ENCODE results near the gene P3H3.

GRCh38 chr12:6851153-6851920 lies 23.1 kb downstream of the P3H3 start, which contains the start of gene CDCA3:
- TF ChIP-seq, protein P1, sequence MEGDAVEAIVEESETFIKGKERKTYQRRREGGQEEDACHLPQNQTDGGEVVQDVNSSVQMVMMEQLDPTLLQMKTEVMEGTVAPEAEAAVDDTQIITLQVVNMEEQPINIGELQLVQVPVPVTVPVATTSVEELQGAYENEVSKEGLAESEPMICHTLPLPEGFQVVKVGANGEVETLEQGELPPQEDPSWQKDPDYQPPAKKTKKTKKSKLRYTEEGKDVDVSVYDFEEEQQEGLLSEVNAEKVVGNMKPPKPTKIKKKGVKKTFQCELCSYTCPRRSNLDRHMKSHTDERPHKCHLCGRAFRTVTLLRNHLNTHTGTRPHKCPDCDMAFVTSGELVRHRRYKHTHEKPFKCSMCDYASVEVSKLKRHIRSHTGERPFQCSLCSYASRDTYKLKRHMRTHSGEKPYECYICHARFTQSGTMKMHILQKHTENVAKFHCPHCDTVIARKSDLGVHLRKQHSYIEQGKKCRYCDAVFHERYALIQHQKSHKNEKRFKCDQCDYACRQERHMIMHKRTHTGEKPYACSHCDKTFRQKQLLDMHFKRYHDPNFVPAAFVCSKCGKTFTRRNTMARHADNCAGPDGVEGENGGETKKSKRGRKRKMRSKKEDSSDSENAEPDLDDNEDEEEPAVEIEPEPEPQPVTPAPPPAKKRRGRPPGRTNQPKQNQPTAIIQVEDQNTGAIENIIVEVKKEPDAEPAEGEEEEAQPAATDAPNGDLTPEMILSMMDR (IDR thresholded peaks at IDR 0.05; ENCODE audit: low read depth, low read length, missing input control) = peak; percentile 3
- TF ChIP-seq GABPA (IDR thresholded peaks at IDR 0.05 in 1 of 2, conservative IDR thresholded peaks at IDR 0.05 in 1 of 2) (peak in 1 of 2 donors; percentile 12), ATF3 (IDR thresholded peaks at IDR 0.05) (peak; percentile 9), HNF4A (conservative IDR thresholded peaks at IDR 0.05) (no peak), JUND (IDR thresholded peaks at IDR 0.05) (peak in 1 of 2 donors; percentile 52)

Data from liver (tissue), 3 donors.